ENCODE measurements around the gene FBN1. TPM values are rescaled to one million over a fixed set of nuclear protein-coding genes. Genes with fewer than 3 reads are reported as not detected.

The FBN1 gene
- total and polyA plus RNA-seq, 2 donors (not counting 3 experiments of a cell fraction or from before 2014, with no cell fraction given): 107 to 111 TPM

DNA sequence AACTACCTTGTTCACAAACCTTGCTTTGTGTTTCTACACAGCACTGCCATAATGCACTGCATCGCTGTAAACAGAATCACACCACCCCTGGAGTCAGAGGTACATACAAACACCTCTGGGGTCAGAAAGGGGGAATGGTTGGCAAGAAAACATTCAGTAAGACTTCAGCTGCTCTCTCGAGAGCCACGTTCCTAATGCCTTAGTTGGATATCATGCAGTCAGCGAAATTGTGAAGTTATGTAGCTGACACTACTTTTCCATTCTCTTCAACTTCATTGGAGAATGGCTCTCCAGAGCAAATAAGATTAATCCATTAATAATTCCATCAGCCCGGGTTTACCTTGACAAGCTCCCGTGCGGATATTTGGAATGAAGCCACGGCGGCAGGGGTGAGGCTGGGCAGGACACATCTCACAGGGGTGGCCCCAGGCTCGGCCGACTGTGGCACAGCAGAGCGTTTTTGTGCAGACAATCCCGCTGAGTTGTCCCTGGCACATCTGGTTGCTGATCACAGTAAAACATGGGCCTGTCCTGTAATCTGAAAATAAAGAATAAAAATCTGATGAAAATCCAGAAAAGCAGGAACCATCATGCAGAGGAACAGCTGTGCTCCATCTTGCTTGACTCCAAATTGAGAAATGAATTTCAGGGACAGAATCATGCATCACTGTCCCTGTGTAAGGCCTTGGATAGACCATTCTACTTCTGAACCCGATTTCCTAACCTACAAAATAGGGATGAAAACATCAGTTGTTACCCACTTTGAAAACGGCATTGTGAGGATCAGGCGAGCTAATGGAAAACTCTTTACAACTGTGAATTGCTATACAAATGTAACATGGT is 108.0 kb downstream of the FBN1 start:
- Histone ChIP-seq H3K4me1 (ENCODE audit: control insufficient read depth, extremely low read depth, insufficient read depth, low read length) (peaks cover 24% of the 10 kb centered on the region), H3K9me3 (replicated peaks; ENCODE audit: control insufficient read depth, insufficient read depth, low read length) (no peaks in the 10 kb centered on the region), H4K20me1 (replicated peaks; ENCODE audit: control insufficient read depth, extremely low read depth, insufficient read depth, low read length) (no peaks in the 10 kb centered on the region), H3K9me1 (replicated peaks; ENCODE audit: control insufficient read depth, extremely low read depth, insufficient read depth, low read length) (no peaks in the 10 kb centered on the region), H3K36me3 (ENCODE audit: control insufficient read depth in 2 of 2, extremely low read depth in 1 of 2, insufficient read depth in 2 of 2, low read length in 2 of 2) (no peaks in the 10 kb centered on the region), H3K9ac (replicated peaks; ENCODE audit: extremely low read depth, insufficient read depth, low read length) (peak overlapping the region; percentile 52), H3K4me2 (ENCODE audit: insufficient read depth, low read length) (peak overlapping the region; percentile 52), H3K27me3 (ENCODE audit: control insufficient read depth in 2 of 2, insufficient read depth in 2 of 2, low read length in 2 of 2) (no peaks in the 10 kb centered on the region), H2AFZ (ENCODE audit: low read depth, low read length) (peak overlapping the region; percentile 8), H3K27ac (ENCODE audit: insufficient read depth, low read depth, low read length) (peak overlapping the region; percentile 91), H3K4me3 (replicated peaks in 1 of 3; ENCODE audit: insufficient read depth in 1 of 3, low read depth in 1 of 3, low read length in 3 of 3) (no peak overlapping the region), H3K79me2 (ENCODE audit: control insufficient read depth, insufficient read depth, low read length) (no peaks in the 10 kb centered on the region)
- no peak for FAIRE-seq
- TF ChIP-seq FOS (IDR thresholded peaks at IDR 0.05; ENCODE audit: borderline replicate concordance, insufficient read depth, low read length): no peak
- TF ChIP-seq, protein P1, sequence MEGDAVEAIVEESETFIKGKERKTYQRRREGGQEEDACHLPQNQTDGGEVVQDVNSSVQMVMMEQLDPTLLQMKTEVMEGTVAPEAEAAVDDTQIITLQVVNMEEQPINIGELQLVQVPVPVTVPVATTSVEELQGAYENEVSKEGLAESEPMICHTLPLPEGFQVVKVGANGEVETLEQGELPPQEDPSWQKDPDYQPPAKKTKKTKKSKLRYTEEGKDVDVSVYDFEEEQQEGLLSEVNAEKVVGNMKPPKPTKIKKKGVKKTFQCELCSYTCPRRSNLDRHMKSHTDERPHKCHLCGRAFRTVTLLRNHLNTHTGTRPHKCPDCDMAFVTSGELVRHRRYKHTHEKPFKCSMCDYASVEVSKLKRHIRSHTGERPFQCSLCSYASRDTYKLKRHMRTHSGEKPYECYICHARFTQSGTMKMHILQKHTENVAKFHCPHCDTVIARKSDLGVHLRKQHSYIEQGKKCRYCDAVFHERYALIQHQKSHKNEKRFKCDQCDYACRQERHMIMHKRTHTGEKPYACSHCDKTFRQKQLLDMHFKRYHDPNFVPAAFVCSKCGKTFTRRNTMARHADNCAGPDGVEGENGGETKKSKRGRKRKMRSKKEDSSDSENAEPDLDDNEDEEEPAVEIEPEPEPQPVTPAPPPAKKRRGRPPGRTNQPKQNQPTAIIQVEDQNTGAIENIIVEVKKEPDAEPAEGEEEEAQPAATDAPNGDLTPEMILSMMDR (IDR thresholded peaks at IDR 0.05; ENCODE audit: extremely low read depth in 1 of 2, insufficient read depth in 1 of 2, low read depth in 1 of 2, low read length in 2 of 2): no peak
- no peak for TF ChIP-seq JUN (IDR thresholded peaks at IDR 0.05; ENCODE audit: borderline replicate concordance, insufficient read depth, insufficient read length, low read depth)
- no peak for TF ChIP-seq MAX (IDR thresholded peaks at IDR 0.05; ENCODE audit: insufficient read depth, insufficient read length)
- TF ChIP-seq POLR2A (IDR thresholded peaks at IDR 0.05; ENCODE audit: low read depth, low read length): no peak
- TF ChIP-seq GATA2 (IDR thresholded peaks at IDR 0.05; ENCODE audit: insufficient read depth, insufficient read length, low read depth, low read length): no peak
- TF ChIP-seq POLR2AphosphoS5 (IDR thresholded peaks at IDR 0.05; ENCODE audit: insufficient read depth, low read depth, low read length): no peak
- no peak for TF ChIP-seq MYC (IDR thresholded peaks at IDR 0.05; ENCODE audit: low read depth, low read length)
- no peak for TF ChIP-seq EZH2 (IDR thresholded peaks at IDR 0.05; ENCODE audit: borderline replicate concordance, low read depth, low read length, severe bottlenecking)
- dilution Hi-C loops (cut with MboI; ENCODE audit: extremely low pct_ligation_motif_present, low sequenced_read_pairs): no loop called here
- POLR2A ChIA-PET: interaction anchor here (1.3 to 1.7 kb wide), 3 partner anchors 10 to 28 kb away, joined by 3 to 5 read pairs (median 5); no protein-coding TSS in a partner anchor
- intact Hi-C loops (cut with micrococcal nuclease): loop anchor here (1.0 to 2.0 kb wide), 3 partner anchors 15 to 65 kb away; no protein-coding TSS in a partner anchor
- no peak for DNase-seq (ENCODE audit: low read depth, low spot score)
- no TSS peak for BruUV-seq (replicated peaks)
- CTCF ChIA-PET: interaction anchor here (0.7 to 3.0 kb wide), 13 partner anchors 8 to 264 kb away, joined by 3 to 12 read pairs (median 4); no protein-coding TSS in a partner anchor

All from endothelial cell of umbilical vein (primary cell).